ENCODE data around the gene UCP2. TPM values are rescaled to one million over a fixed set of nuclear protein-coding genes. Genes with fewer than 3 reads are reported as not detected.

UCP2 gene
- total and polyA plus RNA-seq, 10 of the 15 experiments (the other 5 are each of a cell fraction or from before 2014, with no cell fraction given), result 32.9 to 248 (median 154) TPM

GRCh38 chr11:74011360-74012073 is 28.9 kb upstream of the UCP2 start:
- Histone ChIP-seq H3K4me2 (ENCODE audit: control insufficient read depth, insufficient read depth) (no peak overlapping the region; the same call in none of the 2 replicates), H3K27me3 (replicated peaks in 1 of 2; ENCODE audit: control insufficient read depth in 2 of 2, insufficient read depth in 2 of 2, low read length in 1 of 2) (no peaks in the 10 kb centered on the region), H3K79me2 (ENCODE audit: control insufficient read depth, insufficient read depth, low read length) (no peaks in the 10 kb centered on the region), H3K4me1 (ENCODE audit: control insufficient read depth, insufficient read depth, low read length) (peaks cover 20% of the 10 kb centered on the region), H3K9ac (ENCODE audit: control insufficient read depth, insufficient read depth, low read length) (no peak overlapping the region), H3K36me3 (ENCODE audit: control insufficient read depth in 2 of 2, insufficient read depth in 2 of 2, low read length in 1 of 2) (peaks cover 0 to 1% of the 10 kb centered on the region in 2 experiments), H3K4me3 (no peak overlapping the region), H2AFZ (ENCODE audit: control insufficient read depth, low read depth, low read length) (no peak overlapping the region; the same call in 1 of the 2 replicates), H4K20me1 (ENCODE audit: control insufficient read depth, insufficient read depth) (no peaks in the 10 kb centered on the region), H3K9me3 (replicated peaks; ENCODE audit: control insufficient read depth, insufficient read depth, low read length) (no peaks in the 10 kb centered on the region), H3K27ac (ENCODE audit: control insufficient read depth, insufficient read depth) (peak overlapping the region; percentile 56)
- DNase-seq (ENCODE audit: low read depth, low spot score) (peak; percentile 79), ATAC-seq (peak; percentile 93), FAIRE-seq (no peak)
- BruUV-seq (replicated peaks), result no TSS peak
- RAD21 ChIA-PET (ENCODE audit: unreplicated experiment), result interaction anchor here (1.0 to 1.8 kb wide), 3 partner anchors 9 to 32 kb away, joined by 3 to 5 read pairs (median 3); no protein-coding TSS in a partner anchor
- CTCF ChIA-PET, result interaction anchor here (0.5 to 1.5 kb wide), 3 partner anchors 9 to 291 kb away, joined by 4 to 11 read pairs (median 4); no protein-coding TSS in a partner anchor
- in situ Hi-C loops (cut with MboI) (no loop called here), intact Hi-C loops (cut with micrococcal nuclease; ENCODE audit: unreplicated experiment) (loop anchor here (2.0 kb wide), 1 partner anchor 15 kb away; no protein-coding TSS in a partner anchor)
- SMC1A ChIA-PET (ENCODE audit: uncharacterized antibody, unreplicated experiment), result interaction anchor here (0.7 to 4.8 kb wide), 7 partner anchors 10 to 216 kb away, joined by 3 to 21 read pairs (median 5); partner anchors contain the start of gene UCP2
- POLR2A ChIA-PET, result interaction anchor here (0.7 to 1.1 kb wide), 2 partner anchors 31 to 132 kb away, joined by 3 read pairs; no protein-coding TSS in a partner anchor
- WGBS (ENCODE audit: insufficient coverage, insufficient replicate concordance, low lambda C conversion rate, missing lambda C conversion rate), result 22% methylated on average over 8 of the region's 8 CpGs
- peak; percentile 83 for TF ChIP-seq JUNB (IDR thresholded peaks at IDR 0.05)
- no peak for TF ChIP-seq USF1 (IDR thresholded peaks at IDR 0.05; ENCODE audit: borderline replicate concordance, extremely low read length, insufficient read depth, low read depth, low read length)
- no peak for TF ChIP-seq E4F1 (IDR thresholded peaks at IDR 0.05; ENCODE audit: borderline replicate concordance, partially characterized antibody)
- no peak for TF ChIP-seq JUND (IDR thresholded peaks at IDR 0.05; ENCODE audit: low read depth, low read length)
- TF ChIP-seq ASH2L (IDR thresholded peaks at IDR 0.05; ENCODE audit: borderline replicate concordance, low read depth), result no peak
- TF ChIP-seq ATF3 (IDR thresholded peaks at IDR 0.05; ENCODE audit: borderline replicate concordance, extremely low read depth, low read depth, low read length), result no peak
- peak; percentile 85 for TF ChIP-seq IRF4 (IDR thresholded peaks at IDR 0.05; ENCODE audit: low read depth, low read length)
- TF ChIP-seq RAD21 (IDR thresholded peaks at IDR 0.05; ENCODE audit: insufficient read depth, low read depth, low read length), result no peak
- 0 out of 2 replicates have a peak, but pooled peaks have one; percentile 16 for TF ChIP-seq CHD2 (IDR thresholded peaks at IDR 0.05; ENCODE audit: borderline replicate concordance, low read depth, low read length)
- TF ChIP-seq POU2F2 (IDR thresholded peaks at IDR 0.05; ENCODE audit: borderline replicate concordance, low read depth, low read length), result no peak
- no peak for TF ChIP-seq STAT1 (conservative IDR thresholded peaks at IDR 0.05)
- TF ChIP-seq SREBF1 (IDR thresholded peaks at IDR 0.05; ENCODE audit: low read length), result no peak
- TF ChIP-seq SMC3 (IDR thresholded peaks at IDR 0.05; ENCODE audit: borderline replicate concordance, low read length), result no peak; the same call in 1 of the 2 replicates
- TF ChIP-seq GATAD2B (conservative IDR thresholded peaks at IDR 0.05; ENCODE audit: low read depth), result no peak
- no peak for TF ChIP-seq PAX8 (IDR thresholded peaks at IDR 0.05)
- TF ChIP-seq PBX3 (IDR thresholded peaks at IDR 0.05; ENCODE audit: insufficient replicate concordance, low read depth, low read length), result no peak
- no peak for TF ChIP-seq STAT3 (IDR thresholded peaks at IDR 0.05; ENCODE audit: low read depth, low read length)

Measured in GM12878 (cell line).